CD4-positive, alpha-beta T cell treated with Interleukin-15 for 4 hours (primary cell): ENCODE measurements around the gene LMF1.
"Not testable (repeated sequence)": the region's sequence is repeated elsewhere in the genome, so short reads cannot be mapped to it uniquely, and the experiment has no call there.

Experiments used
- DNase-seq: peaks from one replicate; pipeline ENCODE4 v3.0.0-alpha.2; 2020; ENCODE audit warnings: low spot score

LMF1 gene

GRCh38 chr16:895371-895770 is 75.4 kb downstream of the LMF1 start:
- no peak for DNase-seq

DNA sequence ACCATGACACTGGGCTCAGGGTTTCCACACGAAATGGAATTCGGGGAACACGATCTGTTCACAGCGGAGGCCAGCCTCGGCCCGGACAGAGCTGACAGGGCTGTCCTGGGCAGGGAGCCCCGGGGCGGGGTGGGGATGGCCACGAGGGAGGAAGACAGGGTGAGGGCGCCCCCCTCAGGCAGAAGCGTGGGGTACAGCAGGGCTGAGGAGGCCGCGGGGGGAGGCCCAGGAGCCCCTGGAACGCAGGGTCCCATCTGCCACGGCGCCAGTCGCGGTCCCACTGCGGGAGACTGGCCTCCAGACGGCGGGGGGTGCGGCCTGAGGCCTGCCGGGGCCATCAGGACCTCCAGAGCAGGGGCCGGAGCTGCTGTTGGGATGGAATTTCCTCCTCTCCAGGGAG is 75.9 kb downstream of the LMF1 start:
- no peak for DNase-seq

DNA sequence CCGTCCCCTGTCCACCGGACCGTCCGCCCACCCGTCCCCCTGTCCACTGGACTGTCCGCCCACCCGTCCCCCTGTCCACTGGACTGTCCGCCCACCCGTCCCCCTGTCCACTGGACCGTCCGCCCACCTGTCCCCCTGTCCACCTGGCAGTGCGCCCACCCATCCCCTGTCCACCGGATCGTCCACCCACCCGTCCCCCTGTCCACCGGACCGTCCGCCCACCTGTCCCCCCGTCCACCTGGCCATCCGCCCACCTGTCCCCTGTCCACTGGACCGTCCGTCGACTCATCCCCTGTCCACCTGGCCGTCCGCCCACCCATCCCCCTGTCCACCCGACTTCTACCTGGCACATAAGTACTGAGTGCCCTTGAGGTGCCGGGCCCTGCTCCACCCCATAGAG is 76.6 kb downstream of the LMF1 start:
- DNase-seq, result no peak

GRCh38 chr16:893360-893759 is 77.4 kb downstream of the LMF1 start:
- DNase-seq, result no peak

- DNase-seq, result no peak
Observed at GRCh38 chr16:892536-893255, 78.1 kb downstream of the LMF1 start.

GRCh38 chr16:892006-892405 is 78.8 kb downstream of the LMF1 start:
- no peak for DNase-seq

DNA sequence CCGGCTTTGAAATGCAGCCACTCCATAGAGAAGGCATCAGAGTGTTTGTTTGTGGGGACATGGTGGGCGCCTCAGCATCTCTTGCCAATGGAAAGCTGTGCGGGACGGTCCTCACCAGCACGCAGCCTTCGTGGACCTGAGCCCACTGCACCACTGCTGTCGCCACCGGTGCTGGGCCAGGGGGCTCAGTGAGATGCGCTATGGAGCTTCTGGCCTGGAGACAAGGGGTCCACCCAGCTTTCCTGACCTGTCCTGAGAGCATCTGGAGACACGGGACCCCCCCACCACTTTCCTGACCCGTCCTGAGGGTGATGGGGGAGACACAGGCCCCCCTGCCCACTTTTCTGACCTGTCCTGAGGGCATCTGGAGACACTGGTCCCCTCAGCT is 79.4 kb downstream of the LMF1 start:
- no peak for DNase-seq

- DNase-seq, result no peak
Observed at GRCh38 chr16:890716-891352, 80.0 kb downstream of the LMF1 start.

DNA sequence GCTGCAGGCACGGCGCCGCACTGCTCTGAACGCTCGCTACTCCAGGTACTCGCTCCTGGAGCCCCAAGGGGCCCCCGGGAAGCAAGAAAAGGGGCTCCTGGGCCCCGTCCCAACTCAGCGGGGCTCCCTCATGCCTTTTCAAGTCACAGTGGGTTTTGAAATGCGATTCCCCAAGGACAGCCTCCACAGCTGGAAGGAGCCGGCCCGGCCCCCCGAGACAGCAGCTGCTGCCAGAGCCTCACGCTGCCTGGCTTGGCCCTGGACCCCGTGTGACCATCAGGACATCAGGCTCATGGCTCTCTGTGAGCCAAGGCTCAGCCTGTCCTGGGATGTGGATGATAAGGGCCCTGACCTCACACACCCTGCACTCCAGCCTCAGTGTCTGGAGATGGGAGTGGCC is 80.6 kb downstream of the LMF1 start:
- DNase-seq, result no peak

DNA sequence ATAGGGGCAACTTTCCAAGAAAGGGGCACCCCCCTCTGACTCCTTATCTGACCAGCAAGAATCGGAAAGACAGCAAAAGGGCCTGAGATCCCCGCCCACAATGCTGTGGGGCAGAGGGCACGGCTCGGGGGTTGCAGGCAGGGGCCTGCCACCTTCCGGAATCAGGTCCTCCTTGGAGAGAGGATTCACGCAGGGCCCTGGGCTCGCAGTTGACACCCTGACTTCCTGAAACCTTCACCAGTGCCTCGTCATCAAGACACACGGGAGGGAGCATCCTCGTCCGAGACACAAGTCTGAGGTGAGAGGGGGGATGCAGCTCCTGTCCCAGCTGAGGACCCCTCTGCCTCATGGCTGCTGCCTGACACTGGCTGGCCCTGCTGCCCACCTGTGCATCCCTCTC is 81.2 kb downstream of the LMF1 start:
- no peak for DNase-seq

DNA sequence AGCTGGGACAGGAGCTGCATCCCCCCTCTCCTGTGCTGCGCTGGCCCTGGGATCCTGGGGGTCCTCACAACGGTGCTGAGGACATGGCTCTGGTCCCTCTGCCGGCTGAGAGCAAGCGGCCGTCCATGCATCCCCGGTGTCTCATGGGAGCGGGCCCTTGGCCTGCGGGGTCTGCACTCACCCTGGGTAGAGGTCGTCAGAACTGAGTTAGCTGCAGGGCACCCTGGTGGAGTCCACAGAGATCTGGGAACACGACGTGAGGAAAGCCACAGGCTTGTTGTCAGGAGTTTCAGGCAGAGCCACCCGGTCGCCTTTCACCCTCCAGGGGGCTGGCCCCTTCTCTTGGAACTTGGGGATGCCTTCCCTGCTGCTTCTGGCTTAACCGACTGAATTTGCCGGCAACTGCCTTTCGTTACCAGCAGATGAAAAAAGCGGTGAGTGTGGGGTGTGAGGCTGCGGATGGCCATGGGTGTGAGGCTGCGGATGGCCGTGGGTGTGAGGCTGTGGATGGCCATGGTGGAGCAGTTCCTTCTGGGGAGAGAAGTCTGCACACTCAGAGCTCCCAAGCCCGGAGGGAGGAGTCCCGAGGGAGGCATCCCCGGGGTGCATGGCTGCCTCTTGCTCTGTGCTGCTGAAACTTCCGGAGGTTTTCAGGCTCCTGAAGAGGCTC is 81.7 kb downstream of the LMF1 start:
- DNase-seq, result no peak

GRCh38 chr16:888456-888855 is 82.3 kb downstream of the LMF1 start:
- DNase-seq, result not testable (repeated sequence)

DNA sequence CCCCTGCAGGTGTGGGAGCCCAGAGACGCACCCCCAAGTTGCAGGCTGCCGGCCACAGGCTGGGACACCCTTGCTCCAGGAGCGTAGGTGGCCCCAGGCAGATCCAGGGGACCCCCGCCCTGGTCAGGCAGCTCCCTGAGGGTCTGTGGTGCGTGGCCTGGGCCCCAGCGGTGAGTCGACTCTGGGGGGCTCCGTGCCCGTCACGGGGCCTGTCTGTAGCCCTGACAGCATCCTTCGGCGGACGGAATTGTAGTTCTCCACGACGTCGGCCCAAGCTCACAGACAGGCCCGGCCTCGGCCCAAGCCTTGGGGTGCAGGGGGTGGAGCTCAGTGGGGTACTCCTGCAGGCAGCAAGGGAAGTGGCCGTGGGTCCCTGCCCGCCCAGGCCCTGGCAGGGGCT is 82.9 kb downstream of the LMF1 start:
- DNase-seq, result no peak

DNA sequence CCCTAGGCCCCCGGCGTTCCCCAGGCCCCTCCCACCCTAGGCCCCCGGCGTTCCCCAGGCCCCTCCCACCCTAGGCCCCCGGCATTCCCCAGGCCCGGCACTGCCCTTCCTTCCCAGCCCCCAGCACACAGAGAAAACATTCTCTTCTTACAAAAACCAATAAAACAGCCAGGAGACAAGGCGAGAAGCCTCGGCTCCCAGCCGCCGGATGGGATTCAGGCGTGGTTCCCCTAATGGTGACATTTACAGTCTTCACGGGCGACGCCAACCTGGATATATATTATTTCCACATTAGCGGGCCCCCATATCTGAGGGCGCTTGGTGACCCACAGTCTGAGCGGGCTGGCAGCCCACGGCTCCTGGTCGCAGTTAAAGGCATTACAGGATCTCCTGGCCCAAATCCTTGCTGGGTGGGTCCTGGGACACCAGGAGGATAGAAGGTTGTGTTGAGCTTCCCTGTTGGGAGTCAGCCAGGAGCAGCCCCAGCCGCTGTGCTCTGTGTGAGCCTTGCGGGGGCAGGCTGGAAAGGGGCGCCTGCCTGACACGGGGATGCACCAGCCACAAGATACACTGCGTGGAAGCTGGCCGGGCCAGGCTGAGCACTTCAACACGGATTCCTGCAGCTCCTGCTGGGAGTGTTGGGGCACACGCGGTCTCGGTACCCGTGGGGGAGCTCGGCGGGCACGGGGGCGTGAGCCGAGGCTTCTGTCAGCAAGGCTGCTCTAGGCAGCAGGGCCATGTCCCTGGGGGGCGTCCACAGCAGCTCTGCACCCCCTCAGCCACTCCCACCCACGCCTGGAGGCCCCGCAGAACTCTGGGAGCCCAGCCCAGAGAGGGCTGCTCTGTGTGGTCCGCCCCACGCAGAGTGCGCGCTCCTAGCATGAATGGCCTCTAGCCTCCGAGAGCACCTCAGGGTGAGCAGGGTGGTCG is 83.7 kb downstream of the LMF1 start:
- DNase-seq, result no peak

DNA sequence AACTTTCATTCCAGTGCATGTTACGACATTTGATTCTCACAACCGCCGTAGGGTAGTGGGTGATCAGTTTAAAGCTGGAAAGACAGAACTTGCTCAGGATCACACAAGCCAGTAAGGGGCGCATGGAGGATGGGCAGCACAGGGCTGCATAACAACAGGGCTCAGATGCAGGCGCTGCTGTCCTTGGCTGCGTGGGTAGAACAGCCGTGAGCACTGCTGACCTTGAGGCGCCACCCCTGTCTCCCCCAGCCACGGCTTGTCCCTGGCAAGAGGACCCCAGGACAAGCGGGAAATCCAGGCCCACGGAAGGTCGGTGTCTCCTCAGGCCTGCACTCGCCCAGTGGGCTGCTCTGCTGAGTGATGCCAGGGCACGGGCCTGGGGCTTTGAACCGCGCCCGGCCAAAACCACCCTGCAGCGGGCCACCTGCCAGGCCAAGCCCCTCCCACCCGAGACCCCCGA is 84.7 kb downstream of the LMF1 start:
- DNase-seq, result no peak

DNA sequence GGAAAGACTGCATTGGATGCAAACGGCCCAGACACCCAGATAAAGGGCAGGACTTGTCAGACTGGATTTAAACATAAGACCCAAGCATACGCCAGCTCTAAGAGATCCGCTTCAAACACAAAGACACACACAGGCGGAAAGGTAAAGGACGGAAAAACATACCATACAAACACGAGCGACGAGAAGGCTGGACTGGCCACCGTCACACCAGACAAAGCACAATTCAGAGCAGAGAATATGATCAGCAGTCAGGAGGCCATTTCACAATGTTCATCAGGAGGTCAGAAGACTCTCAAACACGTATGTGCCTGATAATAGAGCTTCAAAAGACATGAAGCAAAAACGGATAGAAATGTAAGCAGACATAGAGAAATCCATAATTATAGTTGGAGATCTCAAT is 85.4 kb downstream of the LMF1 start:
- no peak for DNase-seq

- no peak for DNase-seq
Observed at GRCh38 chr16:884232-884631, 86.6 kb downstream of the LMF1 start.

DNA sequence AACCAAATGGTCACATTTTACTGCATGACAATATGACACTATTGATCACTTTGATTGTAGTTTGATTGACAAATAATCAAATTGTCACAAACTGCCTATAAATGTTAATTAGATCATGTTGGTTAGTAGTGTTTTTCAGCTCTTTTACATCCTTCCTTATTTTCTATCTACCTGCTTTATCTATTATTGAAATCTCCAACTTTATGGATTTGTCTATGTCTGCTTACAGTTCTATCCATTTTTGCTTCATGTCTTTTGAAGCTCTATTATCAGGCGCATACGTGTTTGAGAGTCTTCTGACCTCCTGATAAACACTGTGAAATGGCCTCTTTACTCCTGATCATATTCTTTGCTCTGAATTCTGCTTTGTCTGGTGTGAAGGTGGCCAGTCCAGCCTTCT is 87.0 kb downstream of the LMF1 start:
- DNase-seq, result no peak

- DNase-seq, result no peak
Observed at GRCh38 chr16:883340-883739, 87.4 kb downstream of the LMF1 start.

- DNase-seq, result not testable (repeated sequence)
Observed at GRCh38 chr16:882671-883070, 88.1 kb downstream of the LMF1 start.

GRCh38 chr16:882256-882655 is 88.5 kb downstream of the LMF1 start:
- DNase-seq, result no peak
